ENCODE results near the gene CPEB3. TPM values are rescaled to one million over a fixed set of nuclear protein-coding genes. Genes with fewer than 3 reads are reported as not detected.

CPEB3 gene
- total and polyA plus RNA-seq, 9 of the 15 experiments (the other 6 are each of a cell fraction or from before 2014, with no cell fraction given), result 0.15 to 1.2 (median 0.51) TPM

DNA sequence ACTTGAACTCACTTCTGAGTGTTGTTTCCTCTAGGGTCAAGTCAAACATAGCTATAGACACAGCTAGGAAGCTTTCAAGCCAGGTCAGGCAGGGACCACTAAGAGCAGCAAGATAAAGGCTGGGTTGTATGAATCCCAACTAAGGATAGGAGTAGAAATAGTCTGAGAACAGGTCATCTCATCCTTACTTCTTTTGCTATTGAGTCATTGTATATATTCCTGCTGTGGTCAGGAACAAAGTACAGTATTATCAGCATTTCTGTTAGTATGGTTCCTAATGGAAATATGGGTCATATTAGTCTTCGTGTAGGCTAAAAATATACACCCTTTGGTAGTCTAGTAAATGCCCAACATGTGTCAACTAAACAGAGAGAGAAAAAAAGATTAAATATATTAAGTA is 222.0 kb downstream of the CPEB3 start:
- Histone ChIP-seq H3K27me3 (ENCODE audit: control insufficient read depth in 2 of 2, insufficient read depth in 2 of 2, low read length in 2 of 2) (no peaks in the 10 kb centered on the region), H3K9me3 (replicated peaks; ENCODE audit: control insufficient read depth, insufficient read depth, low read depth, low read length) (no peaks in the 10 kb centered on the region), H3K9me1 (ENCODE audit: control insufficient read depth, insufficient read depth, low read length) (no peaks in the 10 kb centered on the region), H3K79me2 (ENCODE audit: control insufficient read depth, insufficient read depth, low read length) (no peaks in the 10 kb centered on the region), H2AFZ (ENCODE audit: low read depth, low read length) (no peak overlapping the region), H3K4me2 (ENCODE audit: insufficient read depth, low read length) (no peak overlapping the region), H3K9ac (ENCODE audit: insufficient read depth in 1 of 2, low read depth in 2 of 2, low read length in 2 of 2) (no peak overlapping the region), H3K4me3 (no peak overlapping the region), H3K27ac (ENCODE audit: extremely low read depth, low read depth, low read length) (no peak overlapping the region), H4K20me1 (replicated peaks; ENCODE audit: control insufficient read depth, insufficient read depth, low read length) (no peaks in the 10 kb centered on the region), H3K4me1 (replicated peaks in 1 of 2; ENCODE audit: control insufficient read depth in 2 of 2, insufficient read depth in 2 of 2, low read length in 2 of 2) (no peaks in the 10 kb centered on the region), H3K36me3 (ENCODE audit: control insufficient read depth, insufficient read depth, low read length) (no peaks in the 10 kb centered on the region)
- DNase-seq (ENCODE audit: extremely low read depth in 1 of 4, low spot score in 3 of 4) (no peak), FAIRE-seq (no peak), ATAC-seq (no peak)
- intact Hi-C loops (cut with micrococcal nuclease), result no loop called here
- ChIA-PET POLR2A (interaction anchor here (0.6 kb wide), 1 partner anchor 59 kb away, joined by 3 read pairs; no protein-coding TSS in a partner anchor), CTCF (ENCODE audit: low intra/inter-chr PET ratio) (no interaction called here)
- no TSS peak for BruUV-seq (replicated peaks)
- WGBS (ENCODE audit: insufficient coverage, low coverage, missing lambda C conversion rate), result 22% methylated on average over 1 of the region's 1 CpG
- TF ChIP-seq RHOXF2B (CRISPR knock-in tag; conservative IDR thresholded peaks at IDR 0.05) (no peak), ZNF124 (CRISPR knock-in tag; IDR thresholded peaks at IDR 0.05) (no peak), TARDBP (IDR thresholded peaks at IDR 0.05) (no peak), HNRNPK (IDR thresholded peaks at IDR 0.05; ENCODE audit: low read depth, low read length, poor library complexity, severe bottlenecking) (no peak), PML (IDR thresholded peaks at IDR 0.05; ENCODE audit: low read length) (no peak), ASH1L (IDR thresholded peaks at IDR 0.05; ENCODE audit: borderline replicate concordance, low read depth, partially characterized antibody) (no peak)
- in situ Hi-C loops (cut with MboI), result no loop called here

DNA sequence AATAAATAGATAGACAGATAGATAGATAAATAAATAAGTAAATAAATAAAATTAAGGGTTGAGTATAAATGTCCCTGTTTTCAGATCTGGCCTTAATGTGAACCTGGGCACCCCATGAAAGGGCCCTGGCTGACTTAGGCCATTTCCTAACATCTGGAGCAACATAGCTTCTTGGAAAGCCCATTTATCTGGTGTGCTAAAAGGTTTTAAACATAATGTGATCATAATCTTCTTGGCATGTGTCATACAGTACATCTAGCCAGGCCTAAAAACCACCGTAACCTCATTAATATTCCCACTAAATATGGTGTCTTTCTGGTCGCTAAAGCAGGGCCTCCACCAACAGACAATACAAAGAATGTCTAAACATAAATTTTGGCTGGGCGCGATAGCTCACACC is 224.5 kb downstream of the CPEB3 start:
- FAIRE-seq (no peak), ATAC-seq (no peak), DNase-seq (ENCODE audit: extremely low read depth in 1 of 4, low spot score in 3 of 4) (no peak)
- Histone ChIP-seq H3K79me2 (ENCODE audit: control insufficient read depth, insufficient read depth, low read length) (no peaks in the 10 kb centered on the region), H3K4me1 (replicated peaks in 1 of 2; ENCODE audit: control insufficient read depth in 2 of 2, insufficient read depth in 2 of 2, low read length in 2 of 2) (no peaks in the 10 kb centered on the region), H3K4me3 (no peak overlapping the region), H3K9ac (ENCODE audit: insufficient read depth in 1 of 2, low read depth in 2 of 2, low read length in 2 of 2) (no peak overlapping the region), H3K9me1 (ENCODE audit: control insufficient read depth, insufficient read depth, low read length) (no peaks in the 10 kb centered on the region), H3K4me2 (ENCODE audit: insufficient read depth, low read length) (no peak overlapping the region), H3K27ac (ENCODE audit: extremely low read depth, low read depth, low read length) (no peak overlapping the region), H3K36me3 (ENCODE audit: control insufficient read depth, insufficient read depth, low read length) (no peaks in the 10 kb centered on the region), H2AFZ (ENCODE audit: low read depth, low read length) (no peak overlapping the region), H3K27me3 (ENCODE audit: control insufficient read depth in 2 of 2, insufficient read depth in 2 of 2, low read length in 2 of 2) (no peaks in the 10 kb centered on the region), H4K20me1 (replicated peaks; ENCODE audit: control insufficient read depth, insufficient read depth, low read length) (no peaks in the 10 kb centered on the region), H3K9me3 (replicated peaks; ENCODE audit: control insufficient read depth, insufficient read depth, low read depth, low read length) (no peaks in the 10 kb centered on the region)
- BruUV-seq (replicated peaks), result no TSS peak
- 76% methylated on average over 4 of the region's 4 CpGs for WGBS (ENCODE audit: insufficient coverage, low coverage, missing lambda C conversion rate)
- ChIA-PET CTCF (ENCODE audit: low intra/inter-chr PET ratio) (no interaction called here), POLR2A (no interaction called here)
- intact Hi-C loops (cut with micrococcal nuclease), result no loop called here
- in situ Hi-C loops (cut with MboI), result no loop called here
- TF ChIP-seq POLR2B (IDR thresholded peaks at IDR 0.05; ENCODE audit: low read depth, partially characterized antibody) (no peak), FOXK2 (conservative IDR thresholded peaks at IDR 0.05 in 1 of 2, IDR thresholded peaks at IDR 0.05 in 1 of 2; ENCODE audit: low read depth in 2 of 2) (no peak), SAFB (IDR thresholded peaks at IDR 0.05; ENCODE audit: borderline replicate concordance, low read depth, low read length) (no peak), XRCC4 (IDR thresholded peaks at IDR 0.05; ENCODE audit: extremely low read depth, insufficient read depth, insufficient read length) (no peak), ZNF347 (CRISPR knock-in tag; IDR thresholded peaks at IDR 0.05; ENCODE audit: low read depth) (no peak), ELF1 (tag; IDR thresholded peaks at IDR 0.05) (no peak)
- TF ChIP-seq, protein P1, sequence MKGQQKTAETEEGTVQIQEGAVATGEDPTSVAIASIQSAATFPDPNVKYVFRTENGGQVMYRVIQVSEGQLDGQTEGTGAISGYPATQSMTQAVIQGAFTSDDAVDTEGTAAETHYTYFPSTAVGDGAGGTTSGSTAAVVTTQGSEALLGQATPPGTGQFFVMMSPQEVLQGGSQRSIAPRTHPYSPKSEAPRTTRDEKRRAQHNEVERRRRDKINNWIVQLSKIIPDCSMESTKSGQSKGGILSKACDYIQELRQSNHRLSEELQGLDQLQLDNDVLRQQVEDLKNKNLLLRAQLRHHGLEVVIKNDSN (CRISPR knock-in tag; IDR thresholded peaks at IDR 0.05), result no peak
- TF ChIP-seq, protein P2, sequence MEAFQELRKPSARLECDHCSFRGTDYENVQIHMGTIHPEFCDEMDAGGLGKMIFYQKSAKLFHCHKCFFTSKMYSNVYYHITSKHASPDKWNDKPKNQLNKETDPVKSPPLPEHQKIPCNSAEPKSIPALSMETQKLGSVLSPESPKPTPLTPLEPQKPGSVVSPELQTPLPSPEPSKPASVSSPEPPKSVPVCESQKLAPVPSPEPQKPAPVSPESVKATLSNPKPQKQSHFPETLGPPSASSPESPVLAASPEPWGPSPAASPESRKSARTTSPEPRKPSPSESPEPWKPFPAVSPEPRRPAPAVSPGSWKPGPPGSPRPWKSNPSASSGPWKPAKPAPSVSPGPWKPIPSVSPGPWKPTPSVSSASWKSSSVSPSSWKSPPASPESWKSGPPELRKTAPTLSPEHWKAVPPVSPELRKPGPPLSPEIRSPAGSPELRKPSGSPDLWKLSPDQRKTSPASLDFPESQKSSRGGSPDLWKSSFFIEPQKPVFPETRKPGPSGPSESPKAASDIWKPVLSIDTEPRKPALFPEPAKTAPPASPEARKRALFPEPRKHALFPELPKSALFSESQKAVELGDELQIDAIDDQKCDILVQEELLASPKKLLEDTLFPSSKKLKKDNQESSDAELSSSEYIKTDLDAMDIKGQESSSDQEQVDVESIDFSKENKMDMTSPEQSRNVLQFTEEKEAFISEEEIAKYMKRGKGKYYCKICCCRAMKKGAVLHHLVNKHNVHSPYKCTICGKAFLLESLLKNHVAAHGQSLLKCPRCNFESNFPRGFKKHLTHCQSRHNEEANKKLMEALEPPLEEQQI (IDR thresholded peaks at IDR 0.05), result no peak

Data from K562 (cell line).